C4-2B (cell line): ENCODE data around the gene AXIN2.

Experiments used
- H3K27ac ChIP-seq: fragments of 450-650 bp; 2 replicates; pipeline ENCODE4 v1.5.1; 2017
- ZFX ChIP-seq: fragments of 450-650 bp; IDR thresholded peaks from 2 replicates; pipeline ENCODE4 v1.6.1; 2017
- TF ChIP-seq, protein P1 (sequence below): fragments of 450-650 bp; conservative IDR thresholded peaks from 2 replicates; pipeline ENCODE4 v1.5.1; 2017; ENCODE audit warnings: mild to moderate bottlenecking

The AXIN2 gene

DNA sequence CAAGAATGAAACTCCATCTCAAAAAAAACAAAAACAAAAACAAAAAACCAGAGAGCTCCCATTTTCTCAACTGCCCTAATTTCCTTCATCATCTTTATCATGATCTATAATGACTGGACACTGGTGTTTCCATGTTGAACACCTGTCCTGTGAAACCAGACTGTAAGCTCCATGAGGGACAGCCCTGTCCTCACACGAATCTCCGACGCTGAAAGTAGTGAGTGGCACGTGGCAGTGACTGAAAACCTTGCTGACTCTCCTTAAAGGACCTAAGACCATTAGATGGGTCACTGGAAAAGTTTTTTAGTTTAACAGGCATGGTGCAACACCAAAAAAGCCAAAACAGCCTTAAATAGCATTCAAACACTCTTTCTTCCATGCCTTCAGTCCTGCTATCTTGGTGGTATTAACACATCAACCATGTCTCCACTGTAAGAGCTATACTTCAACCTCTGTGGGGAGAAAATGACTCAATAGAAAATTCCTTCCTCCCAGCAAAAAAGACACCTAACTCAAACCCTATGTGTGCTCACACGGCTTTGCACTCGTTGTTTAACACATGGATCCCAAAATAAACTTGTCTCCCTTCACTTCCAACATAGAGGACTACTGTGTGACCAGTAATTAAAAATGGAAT, 8.3 kb downstream of the AXIN2 start:
- TF ChIP-seq, protein P1, sequence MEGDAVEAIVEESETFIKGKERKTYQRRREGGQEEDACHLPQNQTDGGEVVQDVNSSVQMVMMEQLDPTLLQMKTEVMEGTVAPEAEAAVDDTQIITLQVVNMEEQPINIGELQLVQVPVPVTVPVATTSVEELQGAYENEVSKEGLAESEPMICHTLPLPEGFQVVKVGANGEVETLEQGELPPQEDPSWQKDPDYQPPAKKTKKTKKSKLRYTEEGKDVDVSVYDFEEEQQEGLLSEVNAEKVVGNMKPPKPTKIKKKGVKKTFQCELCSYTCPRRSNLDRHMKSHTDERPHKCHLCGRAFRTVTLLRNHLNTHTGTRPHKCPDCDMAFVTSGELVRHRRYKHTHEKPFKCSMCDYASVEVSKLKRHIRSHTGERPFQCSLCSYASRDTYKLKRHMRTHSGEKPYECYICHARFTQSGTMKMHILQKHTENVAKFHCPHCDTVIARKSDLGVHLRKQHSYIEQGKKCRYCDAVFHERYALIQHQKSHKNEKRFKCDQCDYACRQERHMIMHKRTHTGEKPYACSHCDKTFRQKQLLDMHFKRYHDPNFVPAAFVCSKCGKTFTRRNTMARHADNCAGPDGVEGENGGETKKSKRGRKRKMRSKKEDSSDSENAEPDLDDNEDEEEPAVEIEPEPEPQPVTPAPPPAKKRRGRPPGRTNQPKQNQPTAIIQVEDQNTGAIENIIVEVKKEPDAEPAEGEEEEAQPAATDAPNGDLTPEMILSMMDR = no peak
- no peak for TF ChIP-seq ZFX

DNA sequence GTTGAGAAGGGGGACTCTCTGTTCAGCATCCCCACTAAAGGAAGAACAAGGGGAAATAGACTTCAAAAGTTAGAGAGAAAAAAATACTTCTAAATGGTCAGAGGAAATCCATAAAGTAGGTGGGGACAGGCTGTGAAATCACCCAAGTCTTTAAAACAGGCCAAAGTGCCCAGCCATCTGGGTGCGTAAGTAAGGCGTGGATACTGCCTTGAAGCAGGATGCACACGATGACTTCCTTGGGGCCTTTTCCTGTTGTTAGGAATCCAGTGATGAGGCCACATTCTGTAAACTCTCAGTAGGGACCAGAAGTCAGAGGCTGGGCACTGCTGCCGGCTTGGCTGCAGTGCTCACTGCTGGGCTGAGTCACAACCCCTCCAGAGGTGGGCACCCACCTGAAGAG, 9.2 kb downstream of the AXIN2 start:
- no peak overlapping the region for H3K27ac ChIP-seq
- no peak for TF ChIP-seq ZFX
- TF ChIP-seq, protein P1 = no peak

More for the DNA sequence above, 8.3 kb downstream of the AXIN2 start:
- no peak overlapping the region for H3K27ac ChIP-seq

DNA sequence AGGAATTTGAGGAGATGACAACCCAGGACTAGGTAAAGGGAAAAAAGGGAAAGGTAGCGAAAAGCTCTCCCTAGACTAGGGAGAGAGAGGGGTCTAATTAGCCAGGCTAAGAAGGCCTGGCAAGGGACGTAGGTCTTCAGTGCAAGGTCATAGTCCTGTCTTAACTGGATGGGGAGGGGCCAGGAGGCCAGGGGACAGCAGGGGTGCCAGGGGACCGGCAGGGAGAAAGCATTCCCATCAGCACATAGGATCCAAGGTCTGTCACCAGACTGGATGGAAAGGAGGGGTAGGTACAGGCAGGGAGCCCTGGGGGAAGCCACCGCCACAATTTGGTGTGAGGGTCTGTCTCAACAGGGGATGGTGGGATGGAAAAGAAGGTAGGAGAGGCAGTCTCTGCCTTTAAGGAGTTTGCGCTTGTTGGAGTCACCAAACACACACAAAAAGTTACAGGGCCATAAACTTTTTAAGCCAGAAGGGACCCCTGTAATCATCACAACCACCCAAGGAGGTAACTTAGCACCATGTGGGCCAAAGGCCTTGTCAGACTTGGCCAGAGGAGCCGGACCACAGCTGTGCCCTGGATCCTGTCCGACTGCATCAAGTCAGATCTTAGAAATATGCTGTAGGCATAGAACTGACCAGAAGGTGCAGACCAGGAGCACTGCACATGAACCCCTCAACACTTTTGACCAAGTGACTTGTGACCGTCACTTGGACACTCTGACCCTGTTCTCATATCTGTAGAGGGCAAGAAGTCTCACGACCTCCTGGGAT, 10.0 kb downstream of the AXIN2 start:
- no peak overlapping the region for H3K27ac ChIP-seq
- TF ChIP-seq ZFX = no peak
- TF ChIP-seq, protein P1 = no peak

DNA sequence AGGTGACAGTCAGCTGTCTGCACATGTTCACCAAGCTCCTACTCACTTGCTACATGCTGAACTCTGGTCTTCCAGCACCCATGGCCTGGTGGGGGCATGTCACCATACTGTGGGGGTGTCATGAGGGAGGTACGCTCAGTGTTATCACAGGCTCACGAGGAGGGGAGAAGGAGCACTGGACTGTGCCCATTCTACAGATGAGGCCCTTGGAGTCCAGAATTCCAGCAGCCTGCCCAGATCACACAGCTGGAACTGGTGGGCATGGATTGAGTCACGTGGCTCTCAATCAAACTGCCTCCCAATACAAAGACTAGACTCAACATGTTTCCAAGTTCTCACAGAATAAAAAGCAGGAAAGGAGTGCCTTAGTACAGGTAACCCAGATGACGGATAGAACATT, 10.7 kb downstream of the AXIN2 start:
- no peak for TF ChIP-seq ZFX
- no peak overlapping the region for H3K27ac ChIP-seq

DNA sequence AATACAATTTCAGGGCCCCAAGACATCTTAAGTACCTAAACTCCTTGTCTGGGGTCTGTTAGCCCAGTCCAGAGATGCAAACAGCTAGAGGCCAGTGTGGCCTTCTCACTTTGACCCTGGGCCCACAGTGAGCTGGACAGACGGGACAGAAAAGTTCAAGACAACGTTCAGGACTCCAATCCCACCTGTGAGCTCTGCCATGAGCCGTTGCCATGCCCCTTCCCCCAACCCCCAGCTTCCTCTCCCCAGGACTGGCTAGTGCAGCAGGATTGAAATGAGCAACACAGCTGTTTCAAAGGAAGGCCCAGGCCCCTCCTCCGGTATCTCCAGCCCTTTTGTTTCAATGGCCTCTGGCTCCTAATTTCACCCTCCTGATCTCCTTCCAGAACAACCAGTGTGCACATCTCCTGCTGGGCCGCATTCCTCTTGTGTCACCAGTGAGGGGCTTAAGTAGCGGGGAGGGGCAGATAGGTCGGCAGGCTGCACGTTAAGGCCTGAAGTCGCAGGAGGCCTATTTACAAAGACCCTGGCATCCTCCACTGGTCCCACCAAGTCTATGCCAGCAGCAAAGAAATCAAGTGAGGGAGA, 11.3 kb downstream of the AXIN2 start:
- no peak overlapping the region for H3K27ac ChIP-seq
- TF ChIP-seq, protein P1 = no peak
- no peak for TF ChIP-seq ZFX

DNA sequence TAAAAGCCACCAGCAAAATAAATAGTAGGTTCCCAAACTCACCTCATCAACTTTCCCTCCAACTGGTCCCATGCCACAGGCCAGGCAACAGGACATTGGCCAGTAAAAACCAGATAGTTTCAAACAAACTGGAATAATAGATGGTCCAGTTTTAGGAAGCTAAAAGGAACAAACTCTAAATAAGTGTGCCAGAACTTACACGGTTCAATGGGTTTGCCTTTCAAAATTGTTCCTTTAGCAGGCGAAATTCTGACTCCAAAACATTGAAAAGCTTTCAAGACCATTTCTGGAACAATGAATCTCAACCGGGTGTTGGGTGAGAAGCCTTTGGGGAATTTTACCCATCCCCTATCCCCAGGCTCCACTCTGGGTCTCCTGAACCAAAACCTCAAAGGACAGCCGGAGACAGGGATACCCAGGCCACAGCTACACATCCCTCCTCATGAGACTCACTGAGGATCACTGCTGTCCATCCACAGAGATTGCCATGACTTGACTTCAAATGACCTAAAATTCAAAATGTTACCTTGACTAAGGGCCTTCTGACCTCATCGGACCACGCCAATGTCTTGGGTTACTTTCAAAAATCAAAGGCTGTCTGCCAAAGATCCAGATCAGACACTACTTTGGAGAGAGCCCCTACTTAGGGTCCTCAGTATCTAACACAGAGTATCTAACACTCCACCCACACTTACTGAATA, 13.0 kb downstream of the AXIN2 start:
- TF ChIP-seq, protein P1 = no peak
- no peak for TF ChIP-seq ZFX
- H3K27ac ChIP-seq = no peak overlapping the region

DNA sequence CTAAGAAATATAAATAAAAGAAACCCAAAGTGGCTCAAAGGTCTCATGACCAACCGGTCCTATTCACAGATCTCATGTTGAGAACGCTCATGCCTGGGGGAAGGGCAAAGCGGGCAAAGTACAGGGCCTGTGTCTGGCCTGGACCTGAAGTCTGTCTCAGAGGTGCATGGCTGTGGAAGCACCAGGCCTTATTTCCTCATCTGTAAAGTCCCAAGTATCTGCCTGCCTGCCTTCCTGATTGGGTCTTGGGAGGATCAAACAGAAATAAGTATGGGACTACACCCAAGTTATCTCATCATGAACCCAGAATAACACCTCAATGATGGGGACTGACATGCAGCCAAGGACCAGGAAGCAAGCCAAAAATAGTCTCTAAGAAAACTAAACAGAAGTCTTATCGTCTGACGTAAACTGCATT, 14.2 kb downstream of the AXIN2 start:
- peak overlapping the region; percentile 18; the same call in 1 of the 2 replicates for H3K27ac ChIP-seq
- TF ChIP-seq, protein P1 = no peak
- no peak for TF ChIP-seq ZFX
